HG03469 (cell line): Measurements from ENCODE around the gene MED20.

ENCODE experiments used
- ATAC-seq: cut with Tn5 transposase; IDR thresholded peaks from one replicate; pipeline ENCODE4 v1.9.1; 2021; ENCODE audit warnings: mild to moderate bottlenecking, moderate library complexity, moderate number of reproducible peaks; ENCODE audit not compliant: unreplicated experiment

The MED20 gene

DNA sequence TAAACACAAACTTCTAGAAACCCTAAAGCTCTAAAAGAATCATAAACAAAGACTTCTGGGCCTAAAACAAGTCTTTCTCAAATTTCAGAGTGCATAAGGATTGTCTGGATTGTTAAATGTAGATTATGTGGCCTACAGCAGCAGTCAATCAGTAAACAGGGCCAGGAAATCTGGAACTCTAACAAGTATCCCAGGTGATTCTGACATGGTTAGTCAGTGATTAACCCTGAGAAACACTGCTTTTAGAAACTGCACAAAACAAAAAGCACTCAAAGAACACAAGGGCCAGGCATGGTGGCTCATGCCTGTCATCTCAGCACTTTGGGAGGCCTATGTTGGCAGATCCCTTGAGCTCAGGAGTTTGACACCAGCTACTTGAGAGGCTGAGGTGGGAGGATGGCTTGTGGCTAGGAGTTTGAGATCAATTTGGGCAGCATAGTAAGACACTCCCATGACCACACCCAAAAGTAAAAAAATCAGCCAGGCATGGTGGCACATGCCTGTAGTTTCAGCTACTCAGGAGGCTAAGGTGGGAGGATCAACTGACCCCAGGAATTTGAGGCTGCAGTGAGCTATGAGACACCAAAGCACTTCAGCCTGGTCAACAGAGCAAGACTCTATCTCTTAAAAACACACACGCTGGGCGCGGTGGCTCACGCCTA, 5.9 kb downstream of the MED20 start:
- ATAC-seq: no peak

DNA sequence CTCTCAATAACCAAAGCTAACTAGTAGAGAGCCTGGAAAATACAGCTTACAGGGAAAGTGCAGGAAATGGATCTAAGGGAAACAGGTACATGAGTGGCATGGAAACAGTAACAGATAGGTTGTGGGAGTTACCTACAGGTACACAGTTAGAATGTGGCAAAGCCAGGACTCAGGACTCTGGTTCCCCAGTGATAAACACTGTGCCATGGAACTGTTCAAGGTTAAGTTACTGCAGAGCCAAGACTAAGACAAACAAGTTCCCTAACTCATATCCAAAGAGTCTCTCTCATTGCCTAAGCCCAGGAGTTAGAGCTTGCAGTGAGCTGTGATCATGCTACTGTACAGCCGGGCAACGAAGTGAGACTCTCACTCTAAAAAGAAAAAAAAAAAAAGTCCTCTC, 6.6 kb downstream of the MED20 start:
- no peak for ATAC-seq

DNA sequence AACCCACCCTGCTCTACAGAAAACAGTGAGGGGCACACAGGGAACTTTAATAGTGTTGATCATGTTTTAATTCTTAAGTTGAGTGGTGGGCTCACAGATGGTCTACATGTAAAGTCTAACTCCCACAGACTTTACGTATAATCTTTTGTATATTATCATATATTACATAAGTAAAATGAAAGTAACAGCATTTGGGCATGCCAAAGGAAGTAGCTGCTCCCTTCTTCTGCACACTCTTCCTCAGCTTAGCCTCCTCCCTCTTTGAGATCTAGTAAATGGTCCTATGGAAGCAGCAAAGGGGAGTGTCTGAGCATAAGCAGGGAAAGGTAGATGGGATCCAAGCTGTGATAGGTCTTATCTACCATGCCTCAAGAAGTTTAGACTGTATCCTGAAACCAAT, 11.2 kb downstream of the MED20 start:
- ATAC-seq: no peak

DNA sequence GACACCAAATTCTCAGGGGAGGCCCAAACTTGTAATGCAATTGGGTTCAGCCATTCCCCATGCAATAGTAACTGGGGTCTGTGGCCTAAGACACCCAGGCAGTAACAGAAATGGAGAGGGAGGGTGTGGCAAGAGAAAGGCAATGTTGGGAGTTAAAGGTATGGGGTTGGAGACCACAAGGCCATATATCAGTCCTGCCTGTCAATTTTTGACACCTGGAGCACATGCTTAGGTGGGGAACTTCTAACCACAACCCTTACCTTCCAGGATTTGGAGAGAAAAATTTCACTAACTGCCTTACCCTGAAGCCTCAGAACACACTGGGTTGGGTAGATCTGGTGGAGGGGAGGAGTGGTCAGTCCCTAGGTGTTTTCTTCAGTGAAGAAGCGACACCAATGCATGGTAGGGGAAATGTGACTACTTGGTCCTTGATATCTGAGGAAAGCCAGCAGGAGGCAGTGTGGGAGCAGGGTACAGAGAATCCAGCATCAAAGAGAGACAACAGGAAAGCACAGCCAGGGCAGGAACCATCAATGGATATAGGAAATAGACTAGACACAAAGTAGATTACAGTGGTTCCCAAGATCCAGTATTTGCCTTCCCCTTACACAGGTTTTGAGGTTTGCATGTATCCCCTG, 18.9 kb downstream of the MED20 start:
- no peak for ATAC-seq

DNA sequence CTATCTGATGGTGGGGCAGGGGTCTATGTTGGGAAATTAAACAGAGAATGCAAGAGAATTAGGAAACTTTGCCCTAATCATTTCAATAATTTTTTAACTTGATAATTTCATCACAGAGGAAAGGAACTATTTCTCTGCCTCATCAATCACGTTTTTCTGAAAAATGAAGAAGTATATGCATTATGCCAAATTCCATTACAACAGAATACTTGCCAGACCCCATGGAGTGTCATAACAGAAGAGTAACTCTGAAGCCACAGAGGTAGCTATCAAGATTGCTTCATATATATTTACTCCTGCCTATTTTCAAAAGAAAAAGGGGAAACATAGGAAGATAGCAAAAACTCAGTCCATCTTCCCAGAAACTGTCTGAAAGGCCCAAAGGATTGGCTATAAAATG, 20.1 kb downstream of the MED20 start:
- no peak for ATAC-seq

DNA sequence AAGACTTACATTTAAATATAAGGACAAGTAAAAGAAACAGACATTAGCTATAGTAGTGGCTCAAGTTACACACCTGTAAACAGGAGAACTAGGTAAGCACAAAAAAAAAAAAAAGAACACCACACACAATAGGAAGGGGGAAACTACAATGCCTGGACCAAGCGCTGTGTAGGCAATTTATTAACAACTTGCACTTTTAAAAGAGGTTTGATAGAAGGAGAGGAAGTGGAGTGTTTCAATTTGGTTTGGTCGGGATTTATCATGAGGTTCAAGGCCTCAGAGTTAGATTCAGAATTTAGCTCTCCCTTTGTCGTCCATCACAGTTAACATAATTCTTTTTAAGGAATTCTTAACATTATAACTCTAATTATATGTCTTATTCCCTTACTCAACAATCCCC, 24.7 kb downstream of the MED20 start:
- no peak for ATAC-seq

DNA sequence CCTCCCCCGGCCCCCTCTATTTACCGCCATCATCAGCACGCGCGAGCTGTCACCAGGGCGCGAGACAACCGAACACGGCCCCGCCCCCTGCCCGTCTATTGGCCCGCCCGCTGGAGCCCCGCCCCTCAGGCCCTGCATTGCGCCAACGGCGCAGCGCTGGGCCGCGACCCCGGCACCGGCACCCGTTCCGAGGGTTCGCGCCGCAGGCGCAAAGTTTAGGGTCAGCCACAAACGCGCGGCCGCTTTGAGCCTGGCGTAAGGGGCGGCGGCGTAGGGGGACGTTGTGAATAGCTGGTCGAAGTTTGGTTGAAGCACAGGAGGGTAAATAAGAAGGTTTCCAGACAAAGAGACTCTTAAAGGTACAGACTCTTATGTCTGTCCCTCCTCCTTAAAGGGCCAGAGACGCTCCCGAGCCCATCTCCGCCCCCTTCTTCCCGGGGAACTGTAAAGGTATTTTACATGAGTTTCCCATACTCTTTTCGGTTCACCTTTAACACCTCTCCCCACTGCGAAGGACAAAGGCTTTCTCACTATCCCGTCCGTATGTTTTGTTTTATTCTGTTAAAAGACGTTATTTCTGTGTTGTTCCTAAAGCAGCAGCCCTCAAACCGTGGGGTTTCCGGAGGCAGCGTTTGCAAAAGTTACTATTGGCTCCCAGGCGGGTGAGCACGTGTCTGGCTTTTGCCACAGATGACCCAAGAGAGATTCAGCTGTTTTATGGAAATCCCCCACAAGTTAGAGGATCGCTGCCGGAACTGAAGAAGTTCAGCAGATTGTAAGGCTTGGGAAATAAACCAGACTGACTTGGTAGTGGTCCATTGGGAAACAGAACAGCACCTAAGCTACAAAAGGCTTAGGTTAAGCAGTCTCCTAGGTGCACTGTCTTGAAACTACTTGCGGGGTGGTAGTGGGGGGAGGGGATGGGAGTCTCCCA, 25.4 kb downstream of the MED20 start, which contains the start of gene USP49:
Gene USP49 (minus strand): TSS at position 76 of the 934 bp plus-strand sequence. CDS start 88,392 bp downstream, outside the sequence.
- no peak for ATAC-seq

DNA sequence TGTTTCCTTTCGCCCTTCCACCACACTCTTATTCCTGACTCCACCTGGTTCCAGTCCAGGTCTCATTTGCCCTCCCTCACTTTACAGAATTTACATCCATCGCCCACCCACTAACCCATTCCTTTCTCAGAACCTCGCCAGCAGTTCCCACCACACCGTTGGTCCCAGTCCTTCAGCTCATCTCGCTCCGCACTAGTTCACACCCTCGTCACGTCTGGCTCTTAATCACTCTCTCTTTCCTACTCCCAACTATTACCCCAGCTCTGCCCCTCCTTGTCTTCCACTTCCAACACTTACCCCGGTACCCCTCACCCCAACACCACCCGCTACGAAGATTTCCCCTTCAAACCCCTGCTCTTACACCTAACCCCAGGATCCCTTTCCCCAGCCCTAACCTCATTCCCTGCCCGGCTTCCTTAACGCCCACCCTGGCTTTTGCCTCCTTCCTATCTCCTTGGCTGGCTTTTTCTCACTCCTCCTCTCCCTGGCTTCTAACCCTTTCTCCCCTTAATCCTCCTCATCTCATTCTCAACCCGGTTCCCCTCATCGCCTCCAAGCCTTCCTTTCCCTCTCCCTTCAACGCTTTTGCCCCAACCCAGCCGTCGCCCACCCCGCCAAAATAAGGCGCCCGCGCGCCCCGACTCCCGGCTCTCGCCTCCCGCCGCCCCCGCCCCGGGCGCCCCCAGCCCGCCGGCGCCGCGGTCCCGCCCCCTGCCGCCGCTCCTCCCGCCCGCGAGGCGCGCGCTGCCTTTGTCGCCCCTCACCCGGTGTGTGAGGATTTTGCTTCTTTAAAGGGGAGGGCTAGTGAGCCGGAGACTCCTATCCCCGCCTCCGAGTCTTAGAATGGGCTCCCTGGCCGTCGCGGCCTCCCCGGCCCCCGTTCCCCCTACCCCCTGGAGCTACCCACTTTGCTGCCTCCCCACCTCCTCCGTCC, 26.3 kb downstream of the MED20 start:
- ATAC-seq: no peak

DNA sequence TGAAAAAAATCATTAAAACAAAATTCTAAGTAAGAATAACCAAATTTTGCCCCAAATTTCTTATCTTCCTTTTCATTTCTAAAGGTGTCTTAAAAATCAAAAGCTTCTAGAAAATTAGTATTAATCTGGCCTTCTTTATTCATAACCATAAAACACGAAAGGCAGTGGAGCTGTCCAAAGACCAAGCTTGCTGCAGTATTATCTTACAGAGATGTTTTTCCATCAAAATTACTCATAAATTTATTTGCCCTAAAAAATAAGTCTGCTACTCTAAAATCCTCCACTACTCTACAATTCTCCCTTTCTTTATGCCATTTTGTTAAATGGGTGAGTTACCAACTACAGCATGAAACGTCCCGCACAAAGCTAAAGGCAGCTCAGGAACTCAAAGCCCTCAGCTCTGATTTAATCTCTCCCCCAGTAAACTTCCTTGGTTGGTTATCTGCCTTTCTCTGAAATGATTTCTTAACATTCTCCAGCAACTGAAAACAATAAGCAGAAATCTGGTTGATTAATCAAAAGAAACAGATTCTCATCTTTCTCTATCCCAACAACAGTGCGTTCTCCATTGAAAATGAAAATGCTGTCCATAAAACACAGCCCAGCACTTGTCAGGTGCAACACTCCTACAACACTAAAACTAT, 27.9 kb downstream of the MED20 start:
- ATAC-seq: no peak

DNA sequence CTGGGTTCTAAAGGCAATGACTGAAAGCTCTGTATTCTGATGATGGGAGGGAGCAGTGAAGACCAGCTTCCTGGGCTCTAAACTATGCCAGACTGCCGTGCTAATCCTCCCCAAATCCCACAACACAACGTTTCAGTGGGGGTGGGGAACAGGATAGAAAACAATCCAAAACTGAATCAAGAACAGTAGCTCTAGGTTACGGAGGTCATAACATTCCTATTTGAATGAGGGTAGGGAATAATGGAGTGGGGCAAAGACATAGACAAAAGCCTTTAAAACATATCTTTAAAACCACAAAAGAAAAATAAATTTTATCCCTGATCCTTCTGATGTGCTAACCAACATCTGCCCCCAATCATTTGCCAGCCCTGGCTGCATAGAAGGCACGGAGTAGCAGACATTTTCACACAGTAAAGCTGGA, 33.6 kb downstream of the MED20 start:
- no peak for ATAC-seq

DNA sequence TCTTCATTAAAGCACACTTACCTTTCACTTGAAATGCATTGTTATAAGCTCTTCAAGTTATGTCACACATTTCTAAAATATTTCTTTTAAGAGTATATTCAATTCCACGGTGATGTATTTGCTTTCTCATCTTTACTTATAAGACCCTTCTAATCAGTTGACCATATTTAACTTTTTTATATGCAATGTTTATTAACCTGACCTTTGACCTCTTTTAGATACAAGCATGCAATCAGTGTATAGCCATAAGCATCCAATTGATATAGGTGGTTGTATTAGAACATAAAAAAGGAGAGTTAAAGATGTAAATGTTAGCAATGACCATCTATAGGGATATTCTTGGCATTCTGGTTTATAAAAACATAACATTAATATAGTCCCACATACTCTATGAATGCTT, 35.0 kb downstream of the MED20 start:
- no peak for ATAC-seq

DNA sequence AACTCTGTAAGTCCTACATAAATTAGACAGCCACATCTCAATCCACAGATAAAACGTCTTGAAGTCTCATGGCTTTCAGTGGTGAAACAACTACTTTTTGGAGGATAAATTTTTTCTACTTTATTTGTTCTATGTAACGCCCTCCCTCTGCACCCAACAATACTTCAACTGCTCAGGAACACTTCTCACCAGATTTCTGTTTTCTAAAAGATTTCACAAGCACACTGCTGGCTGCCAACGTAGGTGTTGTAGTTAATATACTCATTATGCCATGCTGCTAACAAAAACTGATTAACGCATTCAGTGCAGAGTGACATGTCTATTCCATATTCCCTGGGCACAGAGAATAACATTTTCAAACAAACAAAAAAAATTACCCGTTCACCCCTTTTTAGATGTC, 36.0 kb downstream of the MED20 start:
- no peak for ATAC-seq

DNA sequence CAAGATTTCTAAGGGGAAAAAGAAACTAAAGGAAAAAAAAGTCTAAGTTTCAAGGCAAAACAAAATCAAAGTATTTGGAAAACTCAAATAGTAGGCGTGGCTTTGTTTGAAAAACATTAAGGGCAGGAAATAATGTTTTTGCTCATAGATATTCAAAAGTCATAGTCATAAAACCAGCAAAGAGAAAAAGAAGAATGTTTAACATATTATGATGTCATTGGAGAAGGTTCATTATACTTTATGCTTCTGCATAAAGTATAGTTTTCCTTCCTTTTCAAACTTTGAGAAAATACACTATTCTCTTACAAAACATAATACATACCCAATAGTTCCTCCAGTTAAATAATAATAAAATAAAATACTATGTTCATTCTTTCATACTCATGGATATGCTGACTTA, 39.4 kb downstream of the MED20 start:
- ATAC-seq: no peak

DNA sequence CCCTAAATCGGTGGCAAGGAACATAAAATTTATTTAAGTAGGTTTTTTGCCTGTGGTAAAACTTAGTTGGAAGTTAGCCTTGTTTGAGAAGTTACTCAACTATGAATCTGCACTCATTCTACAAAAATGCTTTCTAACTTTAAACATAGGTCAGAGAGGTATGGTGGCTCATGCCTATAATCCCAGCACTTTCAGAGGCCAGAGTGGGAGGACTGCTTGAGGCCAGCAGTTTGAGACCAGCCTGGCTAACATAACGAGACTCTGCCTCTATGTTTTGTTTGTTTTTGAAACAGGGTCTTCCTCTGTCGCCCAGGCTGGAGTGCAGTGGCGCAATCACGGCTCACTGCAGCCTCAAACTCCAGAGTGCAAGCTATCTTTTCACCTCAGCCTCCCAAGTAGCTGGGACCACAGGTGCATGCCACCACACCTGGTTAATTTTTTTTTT, 42.0 kb downstream of the MED20 start:
- ATAC-seq: no peak

DNA sequence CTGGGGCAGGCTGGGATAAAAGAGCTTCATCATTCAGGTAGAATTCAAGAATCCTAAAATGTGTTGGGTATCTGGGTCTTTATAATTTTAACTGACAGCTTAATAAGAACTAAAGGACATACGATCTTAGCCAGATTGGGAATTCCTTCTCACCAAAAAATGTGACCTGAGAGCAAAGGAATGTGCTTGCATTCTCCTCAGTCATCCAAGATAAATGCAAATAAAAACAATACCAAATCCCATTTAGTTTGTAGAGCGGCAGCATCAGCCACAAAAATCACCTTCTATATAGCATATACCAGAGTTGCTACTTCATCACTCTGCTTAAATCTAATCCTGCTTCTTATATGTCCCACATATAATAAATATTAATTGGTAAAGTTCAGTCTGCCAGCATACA, 42.7 kb downstream of the MED20 start:
- no peak for ATAC-seq

DNA sequence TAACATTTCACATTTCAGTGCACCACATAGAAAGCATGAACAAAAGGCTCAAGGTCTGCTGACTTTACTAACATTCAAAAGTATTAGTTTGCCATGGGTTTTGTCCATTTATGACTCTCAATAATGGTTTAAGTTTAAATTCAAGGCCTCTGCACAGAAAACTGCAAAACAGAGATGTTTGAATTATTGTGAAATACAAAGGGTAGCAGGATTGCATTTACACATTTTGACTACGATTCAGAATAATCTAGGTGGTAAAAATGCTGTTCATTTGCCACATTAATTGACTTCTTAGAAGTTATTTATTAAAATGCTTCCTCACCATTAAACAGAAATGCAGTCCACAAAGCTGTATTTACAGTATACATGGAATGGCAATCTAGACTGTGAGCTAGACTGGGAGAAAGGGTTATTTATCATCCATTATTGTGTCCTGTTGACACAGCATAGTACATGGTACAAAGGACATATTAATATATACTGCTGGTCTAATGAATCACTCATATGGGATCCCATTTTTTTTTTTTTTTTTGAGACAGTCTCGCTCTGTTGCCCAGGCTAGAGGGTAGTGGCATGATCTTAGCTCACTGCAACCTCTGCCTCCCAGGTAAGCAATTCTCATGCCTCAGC, 43.8 kb downstream of the MED20 start:
- ATAC-seq: no peak

DNA sequence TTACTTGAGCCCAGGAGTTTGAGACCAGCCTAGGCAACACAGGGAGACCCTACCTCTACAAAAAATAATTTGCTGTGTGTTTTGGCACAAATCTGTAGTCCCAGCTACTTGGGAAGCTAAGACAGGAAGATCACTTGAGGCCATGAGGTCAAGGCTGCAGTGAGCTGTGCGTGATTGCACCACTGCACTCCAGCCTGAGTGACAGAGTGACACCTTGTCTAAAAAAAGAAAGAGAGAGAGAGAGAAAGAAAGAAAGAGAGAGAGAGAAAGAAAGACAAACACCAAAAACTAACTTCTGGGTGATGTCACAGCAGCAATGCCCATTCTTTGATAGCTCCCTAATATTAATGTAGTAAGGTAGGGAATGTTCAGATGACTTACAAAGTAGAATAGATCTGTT, 46.2 kb downstream of the MED20 start:
- ATAC-seq: no peak

DNA sequence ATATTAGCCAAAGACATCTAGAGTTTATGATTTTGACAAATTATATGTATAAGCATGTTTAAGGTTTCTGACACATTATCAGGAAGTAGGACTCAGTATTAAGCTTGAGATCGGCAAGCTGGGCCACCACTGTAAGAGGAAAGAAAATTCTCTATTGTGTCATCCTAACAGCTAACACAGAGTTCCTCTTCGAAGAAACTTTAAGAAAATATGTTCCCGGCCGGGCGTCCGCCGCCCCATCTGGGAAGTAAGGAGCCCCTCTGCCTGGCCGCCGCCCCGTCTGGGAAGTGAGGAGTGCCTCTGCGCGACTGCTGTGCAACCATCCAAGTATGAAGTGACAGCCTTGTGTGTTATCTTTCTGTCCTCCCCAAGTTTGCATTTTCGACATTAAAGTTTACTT, 48.8 kb downstream of the MED20 start:
- no peak for ATAC-seq

DNA sequence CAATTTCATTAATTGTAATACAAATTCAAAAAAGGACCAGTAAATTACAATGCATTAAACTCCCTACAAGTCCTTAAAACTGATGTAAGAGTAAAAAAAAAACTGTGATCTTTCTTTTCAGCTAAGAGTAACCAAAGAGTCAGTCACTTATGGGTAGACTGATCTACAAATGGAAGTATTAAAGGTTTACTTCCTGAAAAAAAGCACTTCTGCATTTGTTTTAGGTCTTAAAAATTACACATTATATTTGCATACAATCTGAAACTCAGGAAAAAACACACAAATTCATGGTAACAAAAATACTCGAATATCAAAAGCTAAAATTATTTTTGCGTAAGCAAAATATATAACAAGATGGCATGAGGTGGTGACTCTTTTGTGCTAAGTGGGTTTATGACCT, 49.2 kb downstream of the MED20 start:
- ATAC-seq: no peak

DNA sequence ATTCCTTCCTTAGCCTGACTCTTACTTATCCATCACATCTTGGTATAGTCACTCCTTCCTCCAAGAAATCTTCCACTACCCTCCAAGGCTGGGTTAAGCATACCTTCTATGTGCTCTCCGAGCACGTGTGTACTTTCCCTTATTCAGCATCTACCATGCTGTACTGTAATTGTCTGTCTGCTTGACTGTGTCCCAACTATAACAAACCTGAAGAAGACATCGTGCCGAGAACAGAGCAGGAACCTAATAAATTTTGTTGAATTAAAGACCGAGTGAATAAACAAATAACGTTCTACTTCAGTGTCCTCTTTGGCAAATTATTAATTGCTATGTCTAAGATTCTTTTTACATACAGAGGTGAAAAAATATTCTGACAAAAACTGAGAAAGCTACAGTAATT, 61.6 kb downstream of the MED20 start:
- ATAC-seq: no peak
